Suppressor macrophage (primary cell): ENCODE data around the gene RABGAP1L.
A peak's percentile ranks its signal among the peaks of the same experiment; 100 is the strongest.
"Not testable (repeated sequence)": the region's sequence is repeated elsewhere in the genome, so short reads cannot be mapped to it uniquely, and the experiment has no call there.

ENCODE experiments used
- DNase-seq, 4 experiments: peaks; one replicate each; pipeline ENCODE4 v3.0.0-alpha.2; 2020 to 2022

Gene RABGAP1L

GRCh38 chr1:174678657-174679056 is 519.3 kb downstream of the RABGAP1L start:
- no peak for DNase-seq

- no peak for DNase-seq
Observed at GRCh38 chr1:174680101-174680500, 520.8 kb downstream of the RABGAP1L start.

DNA sequence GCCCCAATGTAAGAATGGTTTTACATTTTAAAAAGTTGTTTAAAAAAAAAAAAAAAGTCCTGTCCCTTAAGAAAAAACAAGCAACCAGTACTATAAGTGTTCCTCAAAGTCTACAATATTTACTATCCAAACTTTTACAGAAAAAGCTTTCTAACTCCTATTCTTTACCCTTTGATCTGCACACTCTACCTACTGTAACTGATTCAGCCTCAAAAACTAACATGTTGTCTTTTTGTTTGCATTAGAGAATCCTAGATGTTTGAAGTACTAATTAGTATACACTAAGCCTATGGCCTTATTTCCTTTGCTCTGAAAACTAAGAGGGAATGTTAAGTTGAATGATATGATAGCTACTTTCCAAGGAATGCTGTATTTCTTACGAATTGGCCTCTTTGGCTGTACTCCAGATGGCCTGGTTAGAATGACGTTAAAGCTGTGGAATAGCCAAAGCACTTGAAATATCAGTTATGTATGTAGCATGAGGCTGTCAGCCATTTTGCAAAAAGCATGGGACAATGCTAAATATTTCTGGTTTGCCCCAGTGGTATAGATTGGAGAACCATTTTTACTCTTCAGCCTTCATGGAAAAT is 523.2 kb downstream of the RABGAP1L start:
- DNase-seq, result no peak

DNA sequence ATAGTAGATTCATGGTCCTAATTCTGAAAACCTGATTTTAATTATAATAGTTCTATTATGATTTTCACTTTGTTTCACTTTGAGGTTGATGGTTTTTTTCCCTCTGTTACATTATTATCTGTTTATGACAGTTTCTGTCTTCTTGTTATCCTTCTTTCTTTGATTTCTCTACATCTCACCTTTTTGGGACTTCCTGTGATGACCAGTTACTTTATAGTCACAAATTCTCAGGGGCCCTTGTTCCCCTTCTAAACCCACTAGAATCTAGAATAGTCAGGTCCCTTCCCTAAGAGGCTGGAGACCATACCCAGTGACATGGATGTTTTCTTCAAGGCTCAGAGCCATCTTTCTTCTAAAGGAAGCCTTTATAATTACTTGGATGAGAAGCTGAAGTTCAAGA is 526.9 kb downstream of the RABGAP1L start:
- no peak for DNase-seq

GRCh38 chr1:174689524-174689923 is 530.2 kb downstream of the RABGAP1L start:
- DNase-seq, result no peak

DNA sequence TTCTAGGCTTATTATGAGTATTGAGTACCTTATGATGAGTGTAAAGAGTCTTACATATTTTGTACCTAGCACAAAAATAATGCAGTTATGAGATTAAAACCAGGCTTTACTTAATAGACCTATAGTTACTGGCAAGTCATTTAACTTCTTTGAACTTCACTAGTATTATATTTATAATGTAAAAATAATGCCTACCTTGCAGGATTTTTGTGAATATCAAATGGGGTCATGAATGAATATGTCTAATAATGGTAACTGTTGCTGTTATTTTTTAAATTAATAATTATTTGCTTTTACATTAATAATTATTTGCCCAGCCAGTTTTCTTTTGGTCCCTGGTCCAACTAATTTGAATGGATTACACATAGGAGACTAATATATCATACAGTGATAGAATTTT is 530.9 kb downstream of the RABGAP1L start:
- DNase-seq, result no peak

DNA sequence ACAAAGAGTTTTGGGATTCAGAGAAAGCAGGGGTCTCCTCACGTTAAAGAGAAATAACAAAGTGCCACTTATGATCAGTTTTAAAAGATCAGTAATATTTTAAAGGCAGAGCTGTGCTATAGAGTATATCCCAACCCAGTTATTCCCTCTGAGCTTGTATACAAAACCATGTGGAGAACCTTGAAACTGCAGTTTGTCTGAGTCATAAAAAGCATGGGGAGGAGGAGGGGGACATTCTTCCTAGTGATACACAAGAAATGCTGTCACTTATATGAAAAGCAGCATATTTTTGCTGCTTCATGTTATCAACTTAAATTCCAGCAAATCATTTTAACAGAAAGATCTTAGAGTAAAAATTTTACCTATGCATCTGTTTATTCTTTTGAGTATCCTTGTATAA is 533.0 kb downstream of the RABGAP1L start:
- DNase-seq, result no peak

DNA sequence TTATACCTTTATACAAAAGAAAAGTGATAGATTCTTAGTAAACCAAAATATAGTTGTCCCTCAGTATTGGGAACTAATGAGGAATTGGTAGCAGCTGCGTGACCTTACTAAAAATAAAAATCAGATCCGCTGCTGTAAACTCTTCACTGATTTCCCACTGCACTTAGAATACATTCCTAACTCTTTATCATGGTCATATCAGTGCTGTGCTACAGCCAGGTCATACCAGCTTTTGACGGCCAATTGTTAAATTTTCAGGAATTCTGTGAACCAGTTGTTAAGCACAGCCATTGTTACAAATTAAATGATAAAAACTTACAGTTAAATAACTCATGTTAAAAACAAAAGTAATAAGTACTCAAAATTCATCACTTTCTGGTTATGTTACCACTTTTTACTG is 533.8 kb downstream of the RABGAP1L start:
- no peak for DNase-seq

DNA sequence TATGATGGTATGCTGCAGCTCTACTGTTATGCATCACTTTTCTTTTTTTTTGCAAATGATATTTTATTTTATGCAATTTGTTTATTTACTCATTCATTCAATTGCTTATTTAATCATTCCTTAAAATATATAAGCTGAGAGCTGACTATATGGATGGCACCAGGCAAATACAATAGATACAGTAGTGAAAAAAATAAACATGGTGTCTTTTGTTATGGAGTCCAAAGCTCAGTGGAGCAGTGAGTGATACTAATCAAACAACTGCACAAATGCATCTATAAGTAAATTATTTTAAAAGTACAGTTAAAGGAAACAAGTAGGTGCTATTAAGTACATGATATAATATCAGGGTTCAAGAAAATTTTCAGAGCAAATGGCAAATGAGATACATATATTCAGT is 534.2 kb downstream of the RABGAP1L start:
- DNase-seq, result not testable (repeated sequence)

GRCh38 chr1:174696026-174696821 is 536.9 kb downstream of the RABGAP1L start:
- no peak for DNase-seq

- peak in 2 of 4 experiments; percentile 1 to 8 for DNase-seq
Observed at GRCh38 chr1:174700314-174700713, 541.0 kb downstream of the RABGAP1L start.

DNA sequence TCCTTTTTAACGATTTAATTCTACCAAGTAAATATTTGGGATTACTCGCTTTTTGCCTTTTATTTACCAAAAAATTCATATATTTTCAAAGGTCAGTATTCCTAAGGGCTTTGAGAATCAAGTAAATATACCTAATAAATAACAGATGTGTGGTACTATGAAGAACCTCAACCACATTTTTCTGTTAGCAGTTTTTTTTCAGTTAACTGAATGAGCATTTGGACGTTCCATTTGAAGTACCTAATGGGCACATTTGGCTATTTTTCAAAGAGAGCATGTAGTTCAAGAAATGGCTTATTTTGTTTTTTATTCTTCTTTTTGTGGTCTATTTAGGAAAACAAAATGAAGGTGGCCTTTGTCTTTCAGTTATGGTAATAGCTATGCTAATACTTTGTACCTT is 541.5 kb downstream of the RABGAP1L start:
- DNase-seq, result no peak

DNA sequence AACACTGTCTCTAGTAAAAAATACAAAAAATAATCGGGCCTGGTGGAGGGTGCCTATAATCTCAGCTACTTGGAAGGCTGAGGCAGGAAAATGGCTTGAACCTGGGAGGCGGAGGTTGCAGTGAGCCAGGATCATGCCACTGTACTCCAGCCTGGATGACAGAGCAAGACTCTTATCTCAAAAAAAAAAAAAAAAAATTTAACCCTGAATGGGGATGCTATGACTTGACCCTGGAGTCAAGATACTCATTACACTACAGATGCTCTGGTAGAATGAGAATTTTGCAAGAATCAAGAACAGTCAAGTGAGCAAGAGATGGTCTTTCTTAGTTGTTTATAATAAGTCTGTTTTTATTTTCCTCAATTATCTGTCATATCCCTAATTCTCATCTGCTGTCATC is 542.2 kb downstream of the RABGAP1L start:
- no peak for DNase-seq

- DNase-seq, result no peak
Observed at GRCh38 chr1:174702011-174702410, 542.7 kb downstream of the RABGAP1L start.

- no peak for DNase-seq
Observed at GRCh38 chr1:174703309-174703708, 544.0 kb downstream of the RABGAP1L start.

- DNase-seq, result no peak
Observed at GRCh38 chr1:174704300-174704699, 545.0 kb downstream of the RABGAP1L start.

DNA sequence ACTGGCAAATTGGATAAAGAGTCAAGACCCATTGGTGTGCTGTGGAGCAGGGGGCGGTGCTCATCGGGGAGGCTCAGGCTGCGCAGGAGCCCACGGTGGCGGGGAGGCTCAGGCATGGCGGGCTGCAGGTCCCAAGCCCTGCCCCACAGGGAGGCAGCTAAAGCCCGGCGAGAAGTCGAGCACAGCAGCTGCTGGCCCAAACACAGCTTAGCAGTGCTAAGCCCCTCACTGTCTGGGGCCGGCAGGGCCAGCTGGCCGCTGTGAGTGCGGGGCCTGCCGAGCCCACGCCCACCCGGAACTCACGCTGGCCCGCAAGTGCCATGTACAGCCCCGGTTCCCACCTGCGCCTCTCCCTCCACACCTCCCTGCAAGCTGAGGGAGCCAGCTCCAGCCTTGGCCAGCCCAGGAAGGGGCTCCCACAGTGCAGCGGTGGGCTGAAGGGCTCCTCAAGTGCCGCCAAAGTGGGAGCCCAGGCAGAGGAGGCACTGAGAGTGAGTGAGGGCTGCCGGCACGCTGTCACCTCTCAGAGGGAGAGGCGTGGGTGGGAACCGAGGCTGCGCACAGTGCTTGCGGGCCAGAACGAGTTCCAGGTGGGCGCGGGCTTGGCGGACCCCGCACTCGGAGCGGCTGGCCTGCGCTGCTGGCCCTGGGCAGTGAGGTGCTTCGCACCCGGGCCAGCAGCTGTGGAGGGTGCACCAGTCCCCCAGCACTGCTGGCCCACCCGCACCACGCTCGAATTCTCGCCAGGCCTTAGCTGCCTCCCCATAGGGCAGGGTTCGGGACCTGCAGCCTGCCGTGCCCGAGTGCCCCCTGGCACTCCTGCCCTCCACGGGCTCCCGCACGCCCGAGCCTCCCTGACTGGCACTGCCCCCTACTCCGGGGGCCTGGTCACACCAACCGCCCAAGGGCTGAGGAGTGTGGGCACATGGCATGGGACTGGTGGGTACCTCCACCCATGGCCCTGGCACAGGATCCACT is 551.8 kb downstream of the RABGAP1L start:
- DNase-seq, result no peak

GRCh38 chr1:174711848-174712247 is 552.5 kb downstream of the RABGAP1L start:
- DNase-seq, result not testable (repeated sequence)

- no peak for DNase-seq
Observed at GRCh38 chr1:174712541-174712940, 553.2 kb downstream of the RABGAP1L start.

- no peak for DNase-seq
Observed at GRCh38 chr1:174713796-174714195, 554.5 kb downstream of the RABGAP1L start.

- DNase-seq, result no peak
Observed at GRCh38 chr1:174719194-174719593, 559.9 kb downstream of the RABGAP1L start.

DNA sequence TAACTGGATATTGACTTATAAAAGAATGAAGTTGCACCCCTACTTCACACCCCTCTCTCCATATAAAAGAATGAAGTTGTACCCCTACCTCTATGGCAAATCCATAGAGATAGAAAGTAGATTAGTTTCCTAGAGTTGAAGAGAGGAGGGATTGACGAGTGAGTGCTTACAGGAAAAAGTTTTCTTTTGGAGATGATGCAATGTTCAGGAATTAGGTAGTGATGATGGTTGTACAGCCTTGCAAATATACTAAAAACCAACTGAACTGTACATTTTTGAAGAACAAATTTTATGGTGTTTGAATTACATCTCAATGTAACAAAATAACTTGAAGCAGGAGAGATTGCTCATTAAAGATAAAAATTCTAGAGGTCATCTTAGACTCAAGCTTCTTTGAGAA is 561.3 kb downstream of the RABGAP1L start:
- DNase-seq, result no peak

DNA sequence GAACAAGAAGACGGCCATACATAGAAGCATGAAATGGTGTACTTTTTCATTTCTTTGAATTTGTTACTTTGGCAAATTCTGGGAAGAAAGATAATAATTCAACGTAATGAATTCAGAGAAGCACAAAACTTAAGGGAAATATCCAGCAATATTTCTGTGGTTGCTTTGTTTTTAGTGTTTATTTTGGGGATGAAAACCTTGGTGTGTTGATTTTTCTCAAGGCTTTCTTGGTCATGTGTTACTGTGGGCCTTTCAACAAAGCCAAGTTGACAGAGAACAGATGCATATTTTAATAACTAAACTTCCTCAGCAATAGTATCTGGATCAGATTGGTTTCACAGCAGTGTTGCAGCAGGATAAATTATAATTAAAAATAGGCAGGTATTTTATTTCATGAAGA is 561.9 kb downstream of the RABGAP1L start:
- no peak for DNase-seq
